Measurements from ENCODE around the gene TNFRSF8.

The TNFRSF8 gene

DNA sequence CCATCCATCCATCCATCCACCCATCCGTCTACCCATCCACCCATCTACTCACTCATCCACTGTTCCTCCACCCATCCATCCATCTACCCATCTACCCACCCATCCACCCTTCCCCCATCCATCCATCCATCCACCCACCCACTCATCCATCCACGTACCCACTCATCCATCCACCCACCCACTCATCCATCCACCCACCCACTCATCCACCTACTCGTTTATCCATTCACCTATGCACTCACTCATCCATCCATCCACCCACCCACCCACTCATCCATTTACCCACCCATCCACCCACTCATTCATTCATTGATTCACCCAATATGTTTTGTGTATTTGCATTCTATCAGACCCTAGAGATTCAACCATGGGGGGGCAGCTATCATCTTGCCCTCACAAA lies 27.2 kb downstream of the TNFRSF8 start:
- ATAC-seq (ENCODE audit: low read depth), result no peak
- H3K4me3 ChIP-seq (ENCODE audit: severe bottlenecking), result no peak overlapping the region
- no peaks in the 10 kb centered on the region for H3K4me1 ChIP-seq (ENCODE audit: insufficient read depth, poor library complexity, severe bottlenecking)
- no peak overlapping the region for H3K27ac ChIP-seq (ENCODE audit: poor library complexity, severe bottlenecking)
- no peaks in the 10 kb centered on the region for H3K27me3 ChIP-seq (ENCODE audit: insufficient read depth, poor library complexity, severe bottlenecking)
- no peaks in the 10 kb centered on the region for H3K36me3 ChIP-seq (ENCODE audit: low read depth)
- H3K9me3 ChIP-seq (ENCODE audit: severe bottlenecking), result no peaks in the 10 kb centered on the region
- TF ChIP-seq, protein P1, sequence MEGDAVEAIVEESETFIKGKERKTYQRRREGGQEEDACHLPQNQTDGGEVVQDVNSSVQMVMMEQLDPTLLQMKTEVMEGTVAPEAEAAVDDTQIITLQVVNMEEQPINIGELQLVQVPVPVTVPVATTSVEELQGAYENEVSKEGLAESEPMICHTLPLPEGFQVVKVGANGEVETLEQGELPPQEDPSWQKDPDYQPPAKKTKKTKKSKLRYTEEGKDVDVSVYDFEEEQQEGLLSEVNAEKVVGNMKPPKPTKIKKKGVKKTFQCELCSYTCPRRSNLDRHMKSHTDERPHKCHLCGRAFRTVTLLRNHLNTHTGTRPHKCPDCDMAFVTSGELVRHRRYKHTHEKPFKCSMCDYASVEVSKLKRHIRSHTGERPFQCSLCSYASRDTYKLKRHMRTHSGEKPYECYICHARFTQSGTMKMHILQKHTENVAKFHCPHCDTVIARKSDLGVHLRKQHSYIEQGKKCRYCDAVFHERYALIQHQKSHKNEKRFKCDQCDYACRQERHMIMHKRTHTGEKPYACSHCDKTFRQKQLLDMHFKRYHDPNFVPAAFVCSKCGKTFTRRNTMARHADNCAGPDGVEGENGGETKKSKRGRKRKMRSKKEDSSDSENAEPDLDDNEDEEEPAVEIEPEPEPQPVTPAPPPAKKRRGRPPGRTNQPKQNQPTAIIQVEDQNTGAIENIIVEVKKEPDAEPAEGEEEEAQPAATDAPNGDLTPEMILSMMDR (IDR thresholded peaks at IDR 0.05; ENCODE audit: poor library complexity, severe bottlenecking), result no peak
- DNase-seq (ENCODE audit: low spot score), result no peak

DNA sequence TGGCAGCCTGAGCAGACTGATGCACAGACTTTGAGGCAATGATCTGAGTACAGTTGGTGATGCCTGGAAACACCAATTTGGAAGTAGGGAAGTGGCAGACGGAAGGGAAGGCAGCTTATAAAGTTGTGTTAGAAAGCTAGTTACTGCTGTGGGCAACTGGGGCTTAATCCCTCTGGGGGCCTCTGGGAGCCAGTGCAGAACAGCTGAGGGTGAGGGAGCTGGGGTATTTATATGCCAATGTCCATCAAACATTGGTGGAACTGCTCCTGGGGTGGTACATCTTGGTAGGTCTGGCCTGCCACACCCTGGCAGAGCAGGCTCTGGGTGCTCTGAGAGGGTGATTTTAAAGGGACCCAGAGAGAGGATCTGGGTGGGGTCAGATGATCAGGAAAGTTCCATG lies 28.1 kb downstream of the TNFRSF8 start:
- Histone ChIP-seq H3K36me3 (ENCODE audit: low read depth) (no peaks in the 10 kb centered on the region), H3K27me3 (ENCODE audit: insufficient read depth, poor library complexity, severe bottlenecking) (no peaks in the 10 kb centered on the region), H3K27ac (ENCODE audit: poor library complexity, severe bottlenecking) (no peak overlapping the region), H3K9me3 (ENCODE audit: severe bottlenecking) (no peaks in the 10 kb centered on the region), H3K4me3 (ENCODE audit: severe bottlenecking) (no peak overlapping the region), H3K4me1 (ENCODE audit: insufficient read depth, poor library complexity, severe bottlenecking) (no peaks in the 10 kb centered on the region)
- TF ChIP-seq, protein P1 (IDR thresholded peaks at IDR 0.05; ENCODE audit: poor library complexity, severe bottlenecking), result no peak
- ATAC-seq (ENCODE audit: low read depth) (no peak), DNase-seq (ENCODE audit: low spot score) (no peak)

DNA sequence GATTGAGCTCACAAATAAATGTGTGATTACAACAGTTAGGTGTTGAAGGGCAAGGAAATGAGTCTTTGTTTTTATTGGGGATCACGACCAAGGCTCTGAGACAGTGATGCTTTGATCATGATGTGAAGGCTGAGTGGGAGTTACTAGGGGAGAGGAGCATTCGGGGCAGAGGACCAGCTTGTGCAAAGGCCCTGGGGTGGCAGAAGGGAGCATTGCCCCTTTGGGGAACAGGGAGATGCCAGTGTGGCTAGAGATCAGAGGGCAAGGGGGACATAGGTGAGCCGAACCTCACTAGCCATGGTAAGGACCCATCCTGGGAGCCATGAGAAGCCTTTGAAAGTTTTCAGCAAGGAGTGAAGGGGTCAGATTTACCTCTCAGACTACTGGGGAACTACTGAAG lies 31.1 kb downstream of the TNFRSF8 start:
- Histone ChIP-seq H3K4me3 (ENCODE audit: severe bottlenecking) (no peak overlapping the region), H3K27ac (ENCODE audit: poor library complexity, severe bottlenecking) (no peak overlapping the region), H3K4me1 (ENCODE audit: insufficient read depth, poor library complexity, severe bottlenecking) (no peaks in the 10 kb centered on the region), H3K36me3 (ENCODE audit: low read depth) (no peaks in the 10 kb centered on the region), H3K9me3 (ENCODE audit: severe bottlenecking) (no peaks in the 10 kb centered on the region), H3K27me3 (ENCODE audit: insufficient read depth, poor library complexity, severe bottlenecking) (no peaks in the 10 kb centered on the region)
- TF ChIP-seq, protein P1 (IDR thresholded peaks at IDR 0.05; ENCODE audit: poor library complexity, severe bottlenecking), result no peak
- no peak for DNase-seq (ENCODE audit: low spot score)
- no peak for ATAC-seq (ENCODE audit: low read depth)

DNA sequence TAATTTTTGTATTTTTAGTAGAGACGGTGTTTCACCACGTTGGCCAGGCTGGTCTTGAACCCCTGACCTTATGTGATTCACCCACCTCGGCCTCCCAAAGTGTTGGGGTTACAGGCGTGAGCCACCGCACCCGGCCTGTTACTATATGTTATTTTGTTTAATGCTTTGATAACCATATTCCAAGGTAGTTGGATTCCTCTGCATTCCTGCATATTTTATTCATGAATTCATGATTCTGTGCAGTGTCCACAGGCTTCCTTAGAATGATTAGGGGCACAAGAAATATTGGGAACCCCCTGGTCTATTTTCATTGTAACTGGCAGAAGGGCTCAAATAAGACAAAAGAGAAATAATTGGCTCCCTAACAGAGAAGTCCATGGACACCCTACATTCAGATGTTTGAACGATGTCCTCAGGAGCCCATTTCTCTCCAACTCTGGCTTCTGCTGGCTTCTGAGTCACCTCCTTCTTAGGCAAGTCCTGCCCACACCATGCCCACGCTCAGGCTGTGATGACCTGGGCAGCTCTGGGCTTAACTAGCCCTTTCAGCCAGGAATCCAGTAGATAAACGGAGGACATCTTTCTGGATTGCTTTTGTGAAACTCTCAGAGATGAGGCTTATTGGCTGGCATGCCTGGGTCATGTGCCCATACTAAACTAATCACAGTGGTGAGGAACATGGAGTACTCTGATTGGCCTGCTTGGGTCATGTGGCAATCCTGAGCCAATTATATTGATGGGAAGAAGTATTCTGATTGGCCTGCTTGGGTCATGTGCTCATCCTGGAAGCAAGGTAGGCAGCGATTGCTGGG lies 32.6 kb downstream of the TNFRSF8 start:
- ATAC-seq (ENCODE audit: low read depth), result no peak; the same call in 2 of the 3 replicates
- Histone ChIP-seq H3K4me1 (ENCODE audit: insufficient read depth, poor library complexity, severe bottlenecking) (no peaks in the 10 kb centered on the region), H3K9me3 (ENCODE audit: severe bottlenecking) (no peaks in the 10 kb centered on the region), H3K36me3 (ENCODE audit: low read depth) (no peaks in the 10 kb centered on the region), H3K27me3 (ENCODE audit: insufficient read depth, poor library complexity, severe bottlenecking) (no peaks in the 10 kb centered on the region), H3K4me3 (ENCODE audit: severe bottlenecking) (no peak overlapping the region), H3K27ac (ENCODE audit: poor library complexity, severe bottlenecking) (no peak overlapping the region)
- TF ChIP-seq, protein P1 (IDR thresholded peaks at IDR 0.05; ENCODE audit: poor library complexity, severe bottlenecking), result no peak
- DNase-seq (ENCODE audit: low spot score), result no peak

DNA sequence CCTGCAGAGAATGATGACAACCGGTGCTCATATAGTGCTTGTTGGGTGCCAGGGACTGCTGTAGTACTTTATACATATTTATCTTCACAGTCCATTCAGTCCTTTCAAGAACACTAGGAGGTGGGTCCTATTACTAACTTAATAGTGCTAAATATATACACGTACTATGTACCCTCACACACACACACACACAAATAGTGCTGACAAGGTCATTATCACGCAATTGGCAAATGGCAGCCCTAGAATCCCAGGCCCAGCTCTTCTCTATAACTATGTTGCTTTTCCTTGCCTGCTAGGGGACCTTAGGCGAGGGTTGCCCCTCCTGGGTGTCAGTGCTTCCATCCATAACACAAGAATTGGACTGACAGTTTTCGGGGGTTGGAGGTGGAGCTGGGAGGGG lies 33.5 kb downstream of the TNFRSF8 start:
- DNase-seq (ENCODE audit: low spot score) (no peak), ATAC-seq (ENCODE audit: low read depth) (no peak)
- Histone ChIP-seq H3K36me3 (ENCODE audit: low read depth) (no peaks in the 10 kb centered on the region), H3K27me3 (ENCODE audit: insufficient read depth, poor library complexity, severe bottlenecking) (no peaks in the 10 kb centered on the region), H3K27ac (ENCODE audit: poor library complexity, severe bottlenecking) (no peak overlapping the region), H3K4me3 (ENCODE audit: severe bottlenecking) (no peak overlapping the region), H3K4me1 (ENCODE audit: insufficient read depth, poor library complexity, severe bottlenecking) (no peaks in the 10 kb centered on the region), H3K9me3 (ENCODE audit: severe bottlenecking) (no peaks in the 10 kb centered on the region)
- TF ChIP-seq, protein P1 (IDR thresholded peaks at IDR 0.05; ENCODE audit: poor library complexity, severe bottlenecking), result no peak

Data from RWPE2 (cell line).